GM13977 (cell line): Measurements from ENCODE around the gene ALKBH6.
"Not testable (repeated sequence)": the region's sequence is repeated elsewhere in the genome, so short reads cannot be mapped to it uniquely, and the experiment has no call there.

ENCODE experiments used
- DNase-seq: peaks from one replicate; pipeline ENCODE4 v3.0.0; 2012; ENCODE audit warnings: low spot score
- in situ Hi-C: fragments of 300-500 bp; cut with MboI; formaldehyde crosslinking; loops from one replicate; pipeline ENCODE4 v1.12.0; 2022; ENCODE audit warnings: low sequenced_read_pairs, low pct_unique_long_range_greater_than_20kb, mixed read lengths, inconsistent platforms; ENCODE audit not compliant: unreplicated experiment
- TF ChIP-seq, protein P1 (sequence below): IDR thresholded peaks from 2 replicates; pipeline ENCODE4 v1.5.1; 2012; ENCODE audit warnings: mild to moderate bottlenecking, control low read depth; ENCODE audit not compliant: insufficient read depth; ENCODE audit errors: extremely low read depth, missing control alignments

Gene ALKBH6

GRCh38 chr19:36047835-36048234 lies 33.8 kb upstream of the ALKBH6 start:
- DNase-seq: no peak
- TF ChIP-seq, protein P1, sequence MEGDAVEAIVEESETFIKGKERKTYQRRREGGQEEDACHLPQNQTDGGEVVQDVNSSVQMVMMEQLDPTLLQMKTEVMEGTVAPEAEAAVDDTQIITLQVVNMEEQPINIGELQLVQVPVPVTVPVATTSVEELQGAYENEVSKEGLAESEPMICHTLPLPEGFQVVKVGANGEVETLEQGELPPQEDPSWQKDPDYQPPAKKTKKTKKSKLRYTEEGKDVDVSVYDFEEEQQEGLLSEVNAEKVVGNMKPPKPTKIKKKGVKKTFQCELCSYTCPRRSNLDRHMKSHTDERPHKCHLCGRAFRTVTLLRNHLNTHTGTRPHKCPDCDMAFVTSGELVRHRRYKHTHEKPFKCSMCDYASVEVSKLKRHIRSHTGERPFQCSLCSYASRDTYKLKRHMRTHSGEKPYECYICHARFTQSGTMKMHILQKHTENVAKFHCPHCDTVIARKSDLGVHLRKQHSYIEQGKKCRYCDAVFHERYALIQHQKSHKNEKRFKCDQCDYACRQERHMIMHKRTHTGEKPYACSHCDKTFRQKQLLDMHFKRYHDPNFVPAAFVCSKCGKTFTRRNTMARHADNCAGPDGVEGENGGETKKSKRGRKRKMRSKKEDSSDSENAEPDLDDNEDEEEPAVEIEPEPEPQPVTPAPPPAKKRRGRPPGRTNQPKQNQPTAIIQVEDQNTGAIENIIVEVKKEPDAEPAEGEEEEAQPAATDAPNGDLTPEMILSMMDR: no peak

GRCh38 chr19:36046443-36047050 lies 32.5 kb upstream of the ALKBH6 start:
- TF ChIP-seq, protein P1: no peak
- in situ Hi-C loops: no loop called here
- no peak for DNase-seq

More at GRCh38 chr19:36047835-36048234, 33.8 kb upstream of the ALKBH6 start:
- in situ Hi-C loops: no loop called here

DNA sequence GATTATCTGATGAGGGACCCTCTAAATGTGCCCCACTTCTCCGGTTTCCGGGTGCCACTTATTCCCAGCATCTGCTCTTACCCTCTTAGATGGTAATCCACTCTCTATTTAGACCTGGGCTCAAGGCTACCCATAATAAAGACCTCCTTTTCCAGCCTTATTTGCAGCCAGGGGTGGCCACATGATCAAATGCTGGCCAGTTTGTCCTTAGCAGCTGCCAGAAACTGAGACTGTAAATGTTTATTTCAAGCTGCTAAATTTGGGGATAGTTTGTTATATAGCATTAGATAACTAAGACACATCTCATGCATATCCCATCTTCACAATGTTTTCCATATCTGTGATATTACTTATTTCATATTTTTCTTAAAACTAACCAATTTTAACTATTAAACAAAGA lies 29.9 kb upstream of the ALKBH6 start:
- TF ChIP-seq, protein P1: no peak
- in situ Hi-C loops: no loop called here
- no peak for DNase-seq

GRCh38 chr19:36041831-36042230 lies 27.8 kb upstream of the ALKBH6 start:
- DNase-seq: no peak
- TF ChIP-seq, protein P1: no peak
- in situ Hi-C loops: no loop called here

DNA sequence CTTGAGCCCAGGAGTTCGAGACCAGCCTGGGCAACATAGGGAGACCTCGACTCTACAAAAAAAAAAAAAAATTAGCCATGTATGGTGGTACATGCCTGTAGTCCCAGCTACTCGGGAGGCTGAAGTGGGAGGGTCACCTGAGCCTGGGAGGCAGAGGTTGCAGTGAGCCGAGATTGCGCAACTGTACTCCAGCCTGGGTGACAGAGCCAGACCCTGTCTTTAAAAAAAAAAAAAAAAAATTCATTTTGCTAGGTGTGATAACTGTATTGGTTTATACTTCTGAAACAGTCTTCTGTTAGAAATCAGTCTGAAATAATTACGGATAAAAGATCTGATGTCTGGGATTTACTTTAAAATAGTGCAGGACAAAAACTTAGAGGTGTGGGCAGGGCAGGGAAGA lies 27.1 kb upstream of the ALKBH6 start:
- DNase-seq, in situ Hi-C loops: not testable (repeated sequence)

DNA sequence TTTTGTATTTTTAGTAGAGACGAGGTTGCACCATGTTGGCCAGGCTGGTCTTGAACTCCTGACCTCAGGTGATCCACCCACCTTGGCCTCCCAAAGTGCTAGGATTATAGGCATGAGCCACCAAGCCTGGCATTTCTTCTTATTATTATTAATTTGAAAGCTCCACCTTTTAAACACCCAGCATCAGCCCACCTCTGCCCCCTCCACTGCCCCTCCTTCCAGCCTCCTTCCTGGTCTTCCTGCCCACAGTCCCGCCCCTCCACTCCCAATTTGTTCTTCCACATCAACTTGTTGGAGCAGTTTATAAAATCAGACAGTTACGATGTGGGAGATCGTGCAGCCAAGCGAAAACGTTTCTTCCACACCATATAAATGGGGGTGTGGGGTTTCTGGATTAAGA lies 26.5 kb upstream of the ALKBH6 start:
- TF ChIP-seq, protein P1: no peak
- in situ Hi-C loops: no loop called here

DNA sequence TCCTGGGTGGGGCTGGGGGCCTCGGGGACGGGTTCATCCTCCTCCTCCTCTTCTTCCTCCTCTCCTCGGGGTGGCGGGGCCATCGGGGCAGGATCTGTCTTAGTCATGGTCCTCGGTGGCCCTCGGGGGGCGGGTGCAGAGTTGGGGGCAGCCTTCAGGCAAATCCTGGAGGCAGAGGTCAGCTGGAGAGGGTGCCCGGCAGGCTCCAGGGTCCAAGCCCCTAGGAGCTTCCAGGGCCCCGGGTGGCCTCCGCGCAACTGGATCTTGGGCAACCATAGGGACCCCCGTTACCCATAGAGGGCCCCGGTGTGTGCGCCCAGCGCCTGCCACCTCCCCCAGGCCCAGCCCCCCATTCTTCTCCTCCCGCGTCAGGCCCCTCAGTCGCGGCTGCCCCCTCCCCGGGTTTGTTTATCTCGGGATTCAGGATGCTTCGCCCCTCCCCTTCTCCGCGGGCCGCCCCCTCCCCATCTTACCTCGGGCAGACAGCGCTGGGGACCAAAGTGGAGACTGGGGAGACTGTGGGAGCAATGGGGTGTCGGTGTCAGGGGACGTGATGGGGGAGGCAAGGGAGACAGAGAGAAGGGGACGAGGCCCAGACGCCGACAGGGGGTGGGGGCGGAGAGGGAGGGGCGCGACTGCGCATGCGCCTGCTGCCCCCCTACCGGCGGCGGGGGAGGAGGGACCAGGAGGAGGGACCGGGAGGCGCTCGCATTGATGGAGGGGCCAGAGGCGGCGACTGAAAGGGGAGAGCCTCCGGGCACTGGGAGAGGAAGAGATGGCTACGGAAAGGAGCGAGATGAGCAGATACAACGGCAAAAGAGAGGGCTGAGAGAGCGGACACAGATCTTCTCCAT lies 18.5 kb upstream of the ALKBH6 start, which contains the start of gene CLIP3:
Gene CLIP3, minus strand, starts transcription at position 623 of the 854 bp plus-strand sequence. Its CDS starts 516 bp downstream, at position 107.
- in situ Hi-C loops: no loop called here
- DNase-seq: peak; percentile 86
- TF ChIP-seq, protein P1: no peak

More for the DNA sequence above, 26.5 kb upstream of the ALKBH6 start:
- no peak for DNase-seq
